Fibroblast of villous mesenchyme (primary cell): ENCODE measurements around the gene AURKA. TPM values are rescaled to one million over a fixed set of nuclear protein-coding genes. Genes with fewer than 3 reads are reported as not detected.
A peak's percentile ranks its signal among the peaks of the same experiment; 100 is the strongest.

Experiments
- DNase-seq: peaks from one replicate; pipeline ENCODE4 v3.0.0-alpha.2; 2010; ENCODE audit warnings: low read depth
- H3K4me3 ChIP-seq: 2 replicates; pipeline ENCODE4 v1.5.1; 2011; ENCODE audit warnings: low read depth, mild to moderate bottlenecking, low read length
- CTCF ChIP-seq: IDR thresholded peaks from 2 replicates; pipeline ENCODE4 v1.5.1; 2012; ENCODE audit warnings: low read depth, mild to moderate bottlenecking, low read length; ENCODE audit not compliant: insufficient read depth
- total RNA-seq: library from RNA; depleted of rRNA; stranded (reverse); fragments of >200 nt; gene quantifications from 2 replicates; pipeline ENCODE4 v1.2.3, GENCODE V29; 2012

The AURKA gene
- 22.9 and 57.0 TPM in 2 replicates for total RNA-seq

- no peak for TF ChIP-seq CTCF
- DNase-seq, result peak; percentile 100
- peak within 1 kb of the TSS; percentile 96 for H3K4me3 ChIP-seq
Measured at GRCh38 chr20:56392132-56392880, at the start of gene AURKA, which contains the start of gene CSTF1. Gene AURKA (minus strand): TSS chr20:56392215. CDS start chr20:56388197, 4,018 bp downstream. Gene CSTF1 (plus strand): TSS chr20:56392645. CDS start chr20:56395553, 2,908 bp downstream.

DNA sequence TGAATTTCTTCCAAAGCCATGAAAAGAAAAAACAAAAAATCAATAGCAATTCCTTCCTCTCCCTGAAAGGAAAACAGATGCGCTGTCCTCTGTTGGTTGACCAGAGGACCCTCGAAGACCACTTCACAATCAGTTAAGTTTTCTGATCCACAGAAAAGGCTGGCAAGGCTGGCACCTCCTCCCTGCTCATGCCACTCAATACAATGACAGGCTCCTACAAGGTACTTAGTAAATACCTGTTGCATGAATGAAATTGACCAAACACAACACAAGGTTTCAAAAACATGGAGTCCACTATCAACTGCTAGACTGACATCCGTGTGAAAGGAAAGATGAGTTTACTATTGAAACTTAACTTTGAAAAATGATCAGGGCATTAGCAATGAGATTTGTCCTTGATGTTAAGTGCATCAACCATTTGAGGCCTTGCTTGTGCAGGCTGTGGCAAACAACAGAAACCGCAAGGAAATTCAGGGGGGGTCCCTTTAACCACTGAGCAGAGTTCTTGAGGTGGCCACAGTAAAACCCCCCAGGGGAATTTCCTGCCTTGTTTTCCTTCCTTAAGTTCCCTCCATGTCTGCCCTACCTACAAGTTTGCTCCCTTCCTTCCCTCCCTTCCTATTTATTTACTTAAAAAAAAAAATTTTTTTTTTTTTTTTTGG lies 48.5 kb upstream of the AURKA start:
- H3K4me3 ChIP-seq, result no peak overlapping the region
- no peak for DNase-seq
- no peak for TF ChIP-seq CTCF

- no peak for TF ChIP-seq CTCF
- DNase-seq, result peak; percentile 94
- no peak overlapping the region for H3K4me3 ChIP-seq
Measured at GRCh38 chr20:56439771-56440291, 47.8 kb upstream of the AURKA start.

DNA sequence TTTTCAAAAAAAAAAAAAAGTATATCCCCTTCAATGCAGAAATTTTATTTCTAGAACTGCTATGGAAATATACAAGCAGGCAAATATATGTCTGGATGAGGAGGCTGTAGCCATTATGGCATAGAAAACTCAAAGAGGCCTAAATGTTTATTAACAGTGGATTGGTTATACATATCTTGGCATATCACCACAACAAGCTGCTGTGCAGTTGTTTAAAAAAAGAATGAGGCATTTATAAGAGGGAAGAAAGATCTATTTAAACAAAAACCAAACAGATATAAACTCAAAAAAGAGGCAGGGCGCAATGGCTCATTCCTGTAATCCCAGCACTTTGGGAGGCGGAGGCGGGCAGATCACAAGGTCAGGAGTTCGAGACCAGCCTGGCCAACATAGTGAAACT lies 46.3 kb upstream of the AURKA start:
- no peak overlapping the region for H3K4me3 ChIP-seq
- no peak for DNase-seq
- no peak for TF ChIP-seq CTCF

GRCh38 chr20:56437196-56437960 lies 45.4 kb upstream of the AURKA start:
- no peak for TF ChIP-seq CTCF
- DNase-seq, result no peak
- no peak overlapping the region for H3K4me3 ChIP-seq

DNA sequence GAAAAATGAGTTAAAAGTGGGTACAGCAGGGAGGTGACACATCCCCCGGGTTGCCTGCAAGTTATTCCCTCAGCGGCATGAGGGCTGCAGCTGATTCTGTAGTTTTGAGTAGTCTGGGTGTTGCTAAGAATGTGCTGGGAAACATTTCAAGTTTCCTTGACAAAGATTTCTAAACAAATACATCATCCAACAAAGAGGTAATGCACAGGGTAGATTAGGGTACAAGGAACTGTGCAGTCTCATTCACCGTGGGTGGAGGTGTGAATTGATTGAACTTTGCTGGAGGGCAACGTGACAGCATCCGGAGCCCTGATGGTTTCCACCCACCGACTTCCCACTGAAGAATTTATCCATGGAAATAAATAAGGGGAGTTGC lies 41.9 kb upstream of the AURKA start:
- no peak for TF ChIP-seq CTCF

More for the DNA sequence above, 41.9 kb upstream of the AURKA start:
- peak; percentile 52 for DNase-seq
- H3K4me3 ChIP-seq, result no peak overlapping the region
